NOMO-1 treated with dmso at 0.1 percent for 144 hours (cell line): ENCODE measurements around the gene NRG3.

Experiments used
- DNase-seq: peaks from one replicate; lab custom pipeline; 2025; ENCODE audit not compliant: unreplicated experiment; lab: John Stamatoyannopoulos, UW

NRG3 gene

DNA sequence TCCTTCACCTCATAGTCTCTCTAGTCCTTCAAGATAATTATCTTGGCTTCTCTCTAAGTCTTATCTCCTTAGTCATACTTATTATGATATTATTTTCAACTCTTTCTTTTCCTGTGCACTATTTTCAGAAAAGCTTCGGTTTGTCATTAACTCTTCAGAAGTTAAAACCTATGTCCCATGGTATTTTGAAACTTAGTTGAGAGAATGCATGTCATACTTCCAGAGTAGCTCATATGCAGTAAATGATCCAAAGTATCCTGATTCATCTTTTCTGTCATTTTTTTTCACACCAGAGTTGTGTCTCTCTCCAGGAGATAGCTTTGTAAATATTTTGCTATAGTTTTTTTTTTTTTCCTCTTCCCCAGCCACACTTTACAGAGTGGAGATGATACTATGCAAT is 1008.6 kb downstream of the NRG3 start:
- no peak for DNase-seq

DNA sequence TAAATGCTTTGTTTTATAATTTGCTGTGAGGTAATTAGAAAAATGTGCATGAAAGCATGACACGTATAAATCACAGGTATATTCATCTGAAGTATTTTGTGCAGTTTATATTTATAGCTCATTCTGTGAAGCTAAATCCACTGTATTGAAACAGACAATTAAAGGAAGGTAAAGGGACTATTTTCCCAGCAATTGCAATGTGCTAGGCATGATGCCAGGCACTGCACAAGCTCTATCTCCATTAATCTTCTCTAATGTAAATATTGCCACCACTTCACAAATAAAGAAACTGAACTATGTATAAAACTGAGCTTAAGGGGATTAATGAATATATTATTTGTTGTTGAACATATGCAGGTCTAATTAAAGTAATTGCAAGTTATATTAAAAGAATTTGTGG is 1012.5 kb downstream of the NRG3 start:
- DNase-seq = no peak

DNA sequence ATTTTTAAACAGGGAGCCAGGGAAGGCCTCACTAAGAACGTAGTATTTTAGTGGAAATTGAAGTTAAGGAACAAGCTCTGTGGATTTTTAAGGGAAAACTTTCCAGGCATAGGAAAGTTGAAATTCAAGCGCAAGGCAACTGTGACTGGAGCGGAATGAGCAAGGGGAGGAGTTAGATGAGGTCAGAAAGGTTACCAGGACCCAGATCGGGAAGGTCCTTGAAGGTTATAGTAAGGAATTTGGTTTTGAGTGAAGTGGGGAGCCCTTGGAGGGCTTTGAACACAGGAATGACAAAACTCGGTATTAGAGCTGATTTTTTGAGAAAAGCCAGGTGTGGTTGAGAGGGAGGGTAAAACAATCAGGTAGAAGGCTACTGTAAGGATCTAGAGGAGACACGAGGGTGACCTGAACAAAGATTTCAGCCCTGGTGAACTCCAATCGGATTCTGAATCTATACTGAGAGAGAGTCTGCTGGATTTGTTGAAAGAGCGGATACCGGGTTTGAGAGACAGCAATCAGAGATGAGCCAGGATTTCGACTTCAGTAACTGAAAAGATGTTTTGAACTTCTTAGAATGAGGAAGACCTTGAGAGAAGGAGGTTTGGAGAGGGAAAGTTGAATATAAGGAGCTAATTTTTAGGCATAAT is 1013.9 kb downstream of the NRG3 start:
- DNase-seq = no peak

DNA sequence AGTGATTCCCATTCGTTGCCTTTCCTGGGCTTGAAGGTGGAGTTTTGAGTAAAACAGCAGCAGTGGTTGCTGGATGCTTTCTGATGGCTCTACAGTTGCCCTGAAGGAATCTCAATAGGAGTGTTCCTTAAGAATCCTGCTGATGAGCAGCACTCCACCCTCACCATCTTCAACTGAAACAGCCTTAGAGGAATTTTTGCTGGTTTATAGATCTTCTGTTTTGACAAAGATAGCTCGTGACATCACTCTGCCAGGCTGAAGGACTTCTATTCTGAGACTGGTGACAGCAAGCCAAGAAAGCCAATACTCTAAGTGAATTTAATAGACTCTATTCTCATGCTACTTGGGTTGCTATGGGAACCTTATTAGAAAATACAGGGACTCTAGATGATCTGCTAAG is 1014.7 kb downstream of the NRG3 start:
- DNase-seq = no peak

DNA sequence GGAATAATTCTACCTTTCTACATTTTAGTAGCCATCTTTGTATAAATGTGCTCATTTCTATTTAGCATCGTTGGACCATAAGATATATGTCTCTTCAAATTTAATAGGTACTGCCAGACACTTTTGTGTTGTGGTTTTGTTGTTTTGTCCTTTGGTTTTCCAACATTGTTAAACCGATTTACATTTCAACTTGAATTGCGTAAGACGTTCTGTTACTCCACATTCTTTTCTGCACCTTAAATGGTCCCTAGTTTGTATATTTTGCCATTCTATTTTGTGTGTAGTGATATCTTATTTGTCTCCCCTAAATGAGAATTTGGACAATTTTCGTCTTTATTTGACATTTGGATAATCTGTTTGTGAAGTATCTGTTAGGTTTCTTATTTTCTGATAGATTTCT is 1015.6 kb downstream of the NRG3 start:
- no peak for DNase-seq

DNA sequence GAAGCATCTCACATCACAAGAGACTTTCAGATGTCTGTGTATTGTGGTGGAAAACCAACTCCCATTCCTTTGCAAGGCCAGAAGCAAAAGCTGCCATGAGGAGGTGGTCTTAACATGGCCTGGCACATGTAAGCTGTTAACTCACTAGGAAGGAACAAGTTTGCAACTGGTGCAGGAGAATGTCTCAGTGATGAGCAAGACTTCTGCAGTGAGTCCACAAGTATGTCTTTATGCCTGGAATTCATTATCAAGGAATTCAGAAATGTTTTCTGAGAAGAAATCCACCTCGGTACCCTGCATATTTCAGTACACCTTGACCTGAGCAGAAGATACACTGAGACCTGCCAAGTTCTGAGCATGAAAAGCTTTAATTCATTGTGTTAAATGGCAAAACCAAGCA is 1033.1 kb downstream of the NRG3 start:
- no peak for DNase-seq

DNA sequence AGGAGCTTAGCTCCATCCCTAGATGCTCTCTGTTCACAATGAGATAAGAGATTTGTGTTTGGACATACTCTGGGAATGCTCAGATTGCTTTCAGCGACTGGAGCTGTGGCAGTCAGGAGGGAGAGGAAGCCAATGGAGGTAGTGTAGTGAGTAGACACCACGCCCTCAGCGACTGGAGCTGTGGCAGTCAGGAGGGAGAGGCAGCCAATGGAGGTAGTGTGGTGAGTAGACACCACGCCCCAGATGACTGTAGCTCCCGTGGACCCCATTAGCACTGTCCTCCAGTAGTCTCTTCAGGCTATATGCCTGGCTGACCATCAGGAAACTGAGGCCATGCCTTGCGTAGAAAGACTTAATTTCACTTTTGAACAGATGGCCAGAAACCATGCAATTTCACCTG is 1033.8 kb downstream of the NRG3 start:
- no peak for DNase-seq

DNA sequence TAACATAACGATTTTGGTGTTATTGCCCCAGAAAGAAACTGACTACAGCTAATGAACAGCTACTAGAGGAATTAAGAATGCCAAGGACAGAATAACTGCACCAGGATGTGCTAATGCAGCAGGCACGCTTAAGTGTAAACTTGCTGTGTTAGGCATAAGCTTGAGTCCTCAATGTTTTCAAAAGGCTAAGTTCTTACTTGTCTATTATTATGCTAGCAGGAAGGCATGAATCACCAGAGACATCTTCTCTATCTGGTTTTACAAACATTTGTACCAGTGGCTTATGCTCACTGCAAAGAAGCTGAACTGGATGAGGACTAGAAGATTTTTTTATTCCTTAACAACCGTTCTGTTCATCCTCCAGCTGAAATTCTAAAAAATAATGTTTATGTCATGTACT is 1035.3 kb downstream of the NRG3 start:
- no peak for DNase-seq

DNA sequence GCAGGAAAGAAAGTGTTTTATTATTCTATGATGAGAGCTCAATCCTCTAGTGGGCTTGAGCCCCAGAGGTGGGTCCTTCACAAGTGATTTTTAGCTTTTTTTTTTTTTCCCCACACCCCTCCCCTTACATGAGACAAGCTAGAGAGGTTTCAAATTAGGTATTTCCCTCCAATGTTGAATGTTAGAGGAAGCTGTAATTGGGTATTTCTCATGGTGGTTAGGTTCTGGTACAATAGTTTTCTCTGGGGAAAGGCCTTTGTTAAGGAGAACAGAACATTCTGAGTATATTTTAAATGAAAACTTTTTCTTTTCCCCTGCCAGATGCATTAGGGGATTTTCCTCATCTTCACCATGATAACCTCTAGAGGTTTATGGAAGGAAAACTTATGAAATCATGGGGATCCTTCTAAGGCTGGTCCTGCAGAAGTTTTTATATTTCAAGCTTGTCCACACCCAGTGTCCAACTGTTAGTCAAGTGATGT is 1039.7 kb downstream of the NRG3 start:
- no peak for DNase-seq

DNA sequence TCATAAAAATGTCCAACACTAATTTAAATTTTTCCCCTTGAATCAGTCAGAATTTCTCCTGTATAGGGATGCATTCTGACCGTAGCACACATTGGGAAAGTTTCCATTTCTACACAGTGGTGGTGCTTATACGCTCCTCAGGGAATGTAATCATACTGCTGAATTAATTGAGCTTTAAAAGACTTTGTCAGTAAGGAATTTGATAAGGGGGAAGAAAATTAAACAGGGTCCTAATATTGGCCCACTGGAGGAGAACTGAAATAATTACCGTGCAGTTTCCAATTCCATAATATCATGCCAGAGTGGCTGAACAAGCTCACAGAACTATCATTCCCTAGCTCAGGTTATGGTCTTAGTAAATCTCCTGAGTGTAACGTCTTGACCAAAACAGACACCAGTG is 1041.9 kb downstream of the NRG3 start:
- DNase-seq = no peak

DNA sequence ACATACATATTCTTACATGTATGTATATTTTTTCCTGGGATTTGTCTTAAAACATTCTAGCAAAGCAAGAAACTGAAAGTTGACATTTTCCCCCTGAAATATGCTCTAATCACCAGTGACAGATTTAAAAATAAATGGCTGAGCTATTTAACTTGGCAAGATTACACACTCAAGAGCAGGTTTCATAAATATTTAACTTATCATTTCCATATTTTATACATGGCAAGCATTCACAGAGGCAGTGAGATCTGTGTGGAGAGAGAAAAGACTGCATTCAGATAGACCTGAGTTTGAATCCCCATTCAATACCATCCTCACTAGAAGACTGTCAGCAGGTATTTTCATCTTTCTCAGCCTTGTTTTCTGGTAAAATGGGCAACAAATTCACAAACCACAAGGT is 1043.0 kb downstream of the NRG3 start:
- DNase-seq = no peak

DNA sequence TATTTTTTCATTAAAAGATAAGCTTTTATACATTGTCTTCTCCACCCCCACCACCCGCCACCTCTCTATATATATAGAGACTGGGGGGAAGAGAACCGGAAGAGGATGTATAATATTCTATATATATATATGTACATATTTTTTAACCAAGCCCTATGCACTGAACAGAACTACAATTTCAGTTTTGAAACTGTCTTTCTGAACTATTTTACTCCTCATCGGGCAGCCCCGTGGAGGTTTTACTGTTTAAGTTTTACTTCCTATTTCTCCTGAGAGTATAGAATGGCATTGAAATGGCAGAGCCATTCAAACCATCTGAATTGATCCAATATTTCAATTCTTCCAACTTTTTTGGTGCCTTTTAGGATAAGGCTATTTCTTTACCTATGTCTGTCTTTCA is 1047.1 kb downstream of the NRG3 start:
- no peak for DNase-seq

DNA sequence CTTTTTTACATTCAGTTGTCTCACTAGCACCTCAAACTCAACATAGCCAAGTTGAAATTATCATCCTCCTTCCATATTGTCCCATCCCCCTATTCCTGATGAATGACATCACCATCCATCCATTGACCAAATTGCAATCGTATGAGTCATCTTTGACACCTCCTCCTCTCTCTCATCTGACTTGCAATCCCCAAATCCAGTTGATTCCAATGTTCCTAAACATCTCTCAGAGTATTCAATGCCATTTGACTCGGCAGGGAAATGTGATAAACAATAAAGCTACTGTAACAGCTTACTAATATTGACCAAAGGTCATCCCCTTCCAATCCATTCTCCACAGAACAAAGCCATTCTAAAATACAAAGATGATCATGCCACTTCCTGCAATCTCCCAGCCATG is 1047.8 kb downstream of the NRG3 start:
- no peak for DNase-seq

DNA sequence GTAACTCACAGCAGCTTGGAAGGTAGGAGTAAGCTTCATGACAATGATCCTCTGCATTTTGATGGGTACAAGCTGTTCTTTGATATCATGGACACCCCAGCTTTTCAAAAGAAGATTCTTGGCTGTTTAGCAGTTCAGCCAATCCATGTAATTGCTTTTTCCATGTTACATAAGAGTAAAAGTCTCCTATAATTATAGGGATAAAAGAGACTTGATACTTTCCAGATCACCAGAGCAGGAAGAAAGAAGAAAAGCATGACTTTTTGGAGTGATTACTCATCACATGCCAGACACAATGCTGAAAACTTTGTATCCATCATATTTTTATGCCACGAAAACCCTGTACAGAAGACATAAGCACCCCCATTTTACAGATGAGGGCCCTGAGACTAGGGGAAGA is 1049.7 kb downstream of the NRG3 start:
- DNase-seq = no peak

DNA sequence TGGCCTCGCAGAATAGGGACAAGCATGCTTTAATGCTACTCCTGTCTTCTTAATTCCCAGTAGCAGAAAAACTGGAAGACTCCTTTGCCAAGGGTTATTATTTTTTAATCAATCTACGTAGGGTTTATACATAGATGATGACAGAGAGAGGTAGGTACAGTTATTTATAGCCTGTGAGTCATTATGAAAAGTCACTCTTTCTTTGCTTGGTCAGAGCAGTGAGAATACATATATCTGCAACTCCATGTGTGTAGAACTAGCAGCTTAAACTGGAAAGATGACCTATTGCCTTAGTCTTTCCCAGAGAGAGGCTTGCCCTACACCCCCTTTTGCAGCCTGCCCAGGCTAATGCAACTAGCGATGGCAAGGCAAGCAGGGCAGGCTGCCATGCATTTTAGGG is 1050.6 kb downstream of the NRG3 start:
- no peak for DNase-seq

DNA sequence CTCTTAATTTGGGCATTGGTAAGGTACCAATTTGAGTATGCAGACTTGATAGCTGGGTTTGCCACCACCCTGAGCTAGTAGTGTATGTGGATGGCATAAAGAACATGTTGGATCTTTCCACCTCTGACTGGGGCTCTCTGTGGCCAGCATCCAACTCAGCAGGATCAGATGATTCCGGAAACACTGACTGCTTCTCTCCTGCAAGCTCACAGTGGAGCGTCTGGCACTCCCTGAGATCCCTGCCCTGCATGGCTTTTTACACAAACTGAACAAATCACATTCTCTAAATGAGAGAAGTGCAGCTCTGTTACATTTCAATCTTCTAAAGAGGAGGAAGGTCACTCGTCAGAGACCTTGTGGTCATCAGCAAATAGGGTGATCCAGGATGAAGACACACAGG is 1057.5 kb downstream of the NRG3 start:
- DNase-seq = no peak

DNA sequence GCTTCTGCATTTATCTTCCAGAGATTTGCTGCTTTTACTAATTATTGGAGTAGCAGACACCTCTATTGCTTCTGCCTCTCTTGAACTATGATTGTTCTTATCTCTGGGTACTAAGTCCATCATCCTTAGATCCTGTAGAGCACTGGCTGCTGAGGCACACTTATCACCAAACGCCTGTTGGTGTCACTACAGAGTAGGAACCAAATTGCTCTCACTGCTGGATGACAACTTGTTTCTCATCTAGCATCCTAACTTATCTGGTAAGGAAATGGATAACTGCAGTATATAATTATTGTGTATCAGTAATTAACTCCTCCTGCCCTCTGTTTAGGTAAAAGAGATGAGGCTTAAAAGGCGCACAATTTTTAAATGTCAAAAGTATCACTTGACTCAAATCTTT is 1059.4 kb downstream of the NRG3 start:
- DNase-seq = no peak

DNA sequence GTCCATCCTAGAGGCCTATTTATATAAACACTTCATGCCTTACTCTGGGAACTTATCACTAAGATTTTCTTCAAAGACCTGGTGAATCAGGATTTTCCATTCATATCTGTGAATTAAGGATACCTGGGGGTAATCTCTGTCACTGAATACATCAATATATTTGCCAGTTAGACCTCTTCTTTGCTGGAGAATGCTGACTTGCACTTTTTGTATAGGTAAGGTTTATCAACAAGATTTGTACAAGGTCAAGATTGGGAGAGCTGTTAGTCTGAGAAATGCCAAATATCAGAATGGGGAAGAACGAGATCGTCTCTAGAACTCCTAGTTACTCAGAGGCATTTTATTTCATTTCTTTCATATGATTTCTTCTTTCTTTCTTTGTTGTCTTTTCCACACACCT is 1060.0 kb downstream of the NRG3 start:
- DNase-seq = no peak

DNA sequence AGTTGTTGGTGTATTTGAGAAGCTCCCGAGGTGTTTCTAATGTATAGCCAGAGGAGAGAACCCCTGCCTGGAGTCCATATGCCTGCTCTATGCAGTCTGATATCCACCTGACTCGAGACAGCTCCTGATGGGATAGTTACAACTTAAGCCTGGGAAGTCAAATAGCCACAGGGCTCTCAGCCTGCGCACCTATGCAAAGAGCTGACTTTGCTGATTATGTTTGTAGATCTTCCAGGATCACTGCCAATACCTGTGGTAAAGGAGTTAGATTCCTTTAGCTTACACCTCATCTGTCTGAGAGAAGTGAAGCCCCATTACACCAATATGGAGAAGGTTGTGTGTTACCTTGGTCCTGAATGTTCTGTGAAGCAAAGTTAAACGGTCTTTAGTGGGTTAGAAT is 1063.3 kb downstream of the NRG3 start:
- DNase-seq = no peak

DNA sequence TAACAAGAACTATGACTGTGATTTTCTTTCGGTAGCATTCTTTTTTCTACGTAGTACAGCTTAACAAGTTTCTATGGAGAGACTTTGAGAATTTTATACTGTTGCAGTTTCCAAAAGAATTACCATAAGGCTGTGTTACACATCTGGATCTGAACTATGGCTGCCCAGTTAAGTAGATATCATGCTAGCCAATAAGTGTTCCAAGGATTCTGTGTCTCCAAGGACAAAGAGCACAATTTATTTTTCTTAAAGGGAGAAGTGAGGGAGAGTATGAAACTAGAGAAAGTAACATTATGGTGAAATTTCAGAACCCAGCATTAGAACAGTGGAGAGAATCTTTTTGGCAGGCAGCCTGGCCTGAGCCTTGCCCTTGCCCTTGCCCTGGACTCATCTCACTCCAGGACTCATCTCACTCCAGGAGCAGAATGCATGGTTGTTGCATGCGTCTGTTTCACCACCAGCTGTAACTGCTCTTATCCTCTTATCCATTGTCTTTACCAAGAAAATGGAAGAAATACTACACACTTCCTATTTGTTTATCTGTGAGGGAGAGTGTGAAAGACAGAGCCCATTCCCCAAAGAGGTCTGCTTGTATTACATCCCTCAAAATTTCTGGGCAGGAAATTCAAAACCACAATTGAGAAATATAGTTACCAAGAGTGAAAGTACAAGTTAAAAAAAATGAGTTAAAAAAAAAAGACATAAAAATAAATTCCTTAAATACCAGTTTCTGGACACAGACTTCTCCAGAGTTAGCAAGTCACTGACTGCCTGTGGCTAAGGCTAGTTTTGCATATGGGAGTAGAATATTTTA is 1067.5 kb downstream of the NRG3 start:
- DNase-seq = peak; percentile 20

DNA sequence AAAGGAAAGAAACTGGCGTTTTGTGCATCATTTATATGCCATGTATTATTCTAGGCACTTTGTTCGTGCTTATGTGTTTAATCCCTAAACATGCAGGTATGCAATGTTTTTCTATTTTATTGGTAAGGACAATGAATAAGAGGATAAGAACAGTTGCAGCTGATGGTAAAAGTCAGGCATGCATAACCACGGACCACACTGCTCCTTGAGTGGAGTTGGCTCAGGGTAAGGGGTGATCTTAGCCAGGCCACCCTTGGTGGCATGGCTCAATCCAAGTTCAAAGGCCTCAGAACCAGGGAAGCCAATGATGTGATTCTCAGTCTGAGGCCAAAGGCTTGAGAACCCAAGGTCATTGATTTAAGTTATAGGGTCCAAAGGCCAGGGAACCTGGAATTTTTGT is 1068.1 kb downstream of the NRG3 start:
- no peak for DNase-seq

DNA sequence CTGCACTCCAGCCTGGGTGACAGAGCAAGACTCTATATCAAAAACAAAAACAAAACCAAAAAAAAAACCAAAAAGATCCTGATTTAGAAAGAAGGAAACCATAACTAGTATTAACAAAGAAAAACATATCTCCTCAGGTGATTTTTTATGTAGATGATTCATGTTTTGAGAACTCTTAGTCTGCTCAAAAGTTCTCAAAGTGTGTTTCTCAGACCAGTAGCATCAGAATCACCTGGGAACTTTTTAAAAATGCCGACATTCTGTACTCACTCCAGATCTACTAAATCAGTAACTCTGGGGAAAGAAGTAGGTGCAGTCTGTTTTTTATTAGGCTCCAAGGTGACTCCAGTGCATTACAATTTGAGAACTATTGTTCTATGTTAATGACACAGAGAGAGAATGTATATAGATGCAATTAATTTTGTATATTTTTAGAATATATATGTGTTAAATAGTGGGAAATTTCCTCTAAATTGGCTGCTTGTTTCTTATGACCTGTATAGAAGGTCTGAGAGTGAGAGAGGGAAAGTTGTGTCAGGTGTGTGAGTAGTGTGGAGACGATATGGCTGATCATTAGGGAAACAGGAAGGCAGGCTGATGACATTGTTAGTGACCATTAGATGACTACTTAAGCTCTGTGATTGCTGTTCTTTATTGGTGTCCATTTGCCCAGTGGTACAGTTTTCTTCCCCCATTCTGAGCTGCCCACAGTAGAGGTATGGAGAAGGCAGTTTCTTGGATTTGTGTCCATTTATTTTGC is 1075.0 kb downstream of the NRG3 start:
- DNase-seq = no peak
